Cerebellar nuclear complex (tissue), 1 donor: ENCODE results near the gene ANKRD66.
"Not testable (repeated sequence)": the region's sequence is repeated elsewhere in the genome, so short reads cannot be mapped to it uniquely, and the experiment has no call there.

Experiments
- DNase-seq, 2 experiments: peaks; one replicate each; lab custom pipeline; 2025; lab: John Stamatoyannopoulos, UW

Gene ANKRD66

DNA sequence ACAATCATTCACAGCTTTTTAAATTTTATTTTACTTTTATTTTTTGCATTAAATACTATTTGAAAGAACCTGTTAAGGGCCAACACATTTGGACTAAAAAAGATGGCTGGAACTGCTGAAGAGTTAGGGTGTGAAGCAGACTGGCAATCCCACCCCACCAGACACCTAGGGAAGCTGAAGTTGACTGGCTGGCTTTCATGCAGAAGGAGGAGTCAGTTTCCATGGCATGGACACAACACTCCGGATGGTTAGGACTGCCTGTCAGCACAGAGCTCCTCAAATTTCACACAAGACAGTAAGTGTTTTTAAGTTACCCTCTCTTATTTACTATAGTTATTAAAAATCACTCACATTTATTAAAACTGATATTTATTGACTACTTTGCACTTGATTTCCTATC, at the start of gene ANKRD66:
Gene ANKRD66, plus strand, starts transcription at position 238 of the 400 bp plus-strand sequence. CDS start 5,016 bp downstream, outside the sequence.
- no peak for DNase-seq

DNA sequence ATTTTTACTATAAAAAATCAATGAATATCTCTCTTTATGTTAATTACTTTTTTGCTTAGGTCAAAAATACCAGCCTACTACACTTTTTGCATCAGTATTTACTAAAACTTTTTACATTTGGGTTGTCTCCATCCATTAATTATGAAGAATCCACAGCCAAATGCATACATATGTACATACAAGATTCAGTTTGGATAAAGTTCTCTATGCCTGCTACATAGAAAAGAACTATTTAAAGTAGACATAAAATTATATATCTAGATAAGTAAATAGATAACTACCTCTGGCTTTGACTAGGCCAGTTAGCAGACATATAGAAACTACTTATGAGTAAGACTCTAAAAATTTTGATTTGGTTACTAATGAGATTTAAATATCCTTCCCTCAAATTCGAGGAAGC, 46.8 kb upstream of the ANKRD66 start:
- no peak for DNase-seq

DNA sequence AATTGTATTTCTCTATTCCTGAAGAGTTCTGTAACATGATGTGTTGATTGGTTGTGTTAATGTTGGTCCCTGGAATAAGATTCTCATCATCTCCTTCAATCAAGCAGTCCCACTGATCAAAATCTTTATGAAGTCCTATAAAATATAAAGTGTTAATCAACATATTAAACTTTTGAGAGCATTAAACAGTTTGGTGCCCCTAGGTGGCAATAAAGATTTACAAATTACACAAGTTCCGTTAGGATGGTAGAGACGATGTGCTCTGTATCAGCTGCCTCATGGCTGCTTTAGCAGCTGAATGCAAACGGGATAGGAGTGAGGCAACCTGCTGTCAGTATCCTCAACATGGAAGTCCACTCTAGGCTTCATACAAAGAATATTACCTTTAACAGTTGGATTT, 42.2 kb upstream of the ANKRD66 start:
- no peak for DNase-seq

DNA sequence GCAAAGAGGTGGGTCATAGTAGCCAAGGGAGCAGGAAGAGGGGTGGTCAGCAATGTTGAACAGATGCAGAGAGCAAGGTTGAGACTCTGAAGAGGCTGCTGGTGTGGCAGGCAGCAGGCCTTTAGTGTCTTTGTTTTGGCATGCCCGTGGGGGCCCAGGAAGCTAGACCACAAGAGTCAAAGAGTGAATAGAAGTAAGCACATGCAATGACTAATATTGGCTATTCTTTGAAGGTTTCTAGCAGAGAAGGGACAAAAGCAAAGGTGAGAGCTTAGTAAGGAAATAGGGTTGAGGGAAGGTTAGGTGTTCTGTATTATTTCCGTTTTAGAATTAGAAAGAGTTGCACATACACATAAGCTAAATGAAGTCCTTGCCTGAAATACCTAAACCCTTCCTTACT, 40.3 kb upstream of the ANKRD66 start:
- DNase-seq = no peak

DNA sequence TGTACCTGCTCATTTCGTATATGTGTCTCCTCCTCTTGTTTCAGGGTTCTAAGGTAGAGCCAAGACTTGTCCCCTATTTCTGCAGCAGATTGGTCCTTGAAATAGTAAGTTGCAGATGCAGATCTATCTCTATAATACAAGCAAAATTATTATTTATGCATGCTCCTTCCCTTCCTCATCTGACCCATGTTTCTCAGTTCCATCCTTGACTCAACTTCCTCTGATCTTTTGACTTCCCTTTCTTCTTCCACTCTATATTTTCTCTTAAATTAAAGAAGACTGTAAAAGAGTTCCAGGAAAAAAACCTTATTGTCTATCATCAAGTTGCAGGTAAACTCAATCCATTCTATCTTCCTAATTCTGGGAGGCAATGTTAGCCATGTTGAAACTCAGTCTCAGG, 35.2 kb upstream of the ANKRD66 start:
- DNase-seq = no peak

DNA sequence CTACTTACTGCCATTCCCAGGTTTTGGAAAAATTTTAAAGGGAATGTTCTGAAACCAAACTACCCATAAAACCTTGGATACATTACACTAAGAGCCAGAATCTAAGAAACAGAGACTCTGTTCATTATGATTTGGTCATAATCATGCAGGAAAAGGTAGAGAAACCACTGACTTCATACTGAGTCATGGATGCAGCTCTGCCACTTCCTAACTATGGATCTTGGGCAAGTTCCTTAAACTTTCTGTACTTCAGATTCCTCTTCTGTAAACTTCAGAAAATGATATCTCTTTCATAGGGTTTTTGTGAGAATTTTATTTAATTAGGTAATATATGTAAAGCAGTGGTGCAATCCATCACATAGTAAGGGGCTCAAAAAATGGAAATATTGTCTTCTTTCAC, 31.6 kb upstream of the ANKRD66 start:
- no peak for DNase-seq

DNA sequence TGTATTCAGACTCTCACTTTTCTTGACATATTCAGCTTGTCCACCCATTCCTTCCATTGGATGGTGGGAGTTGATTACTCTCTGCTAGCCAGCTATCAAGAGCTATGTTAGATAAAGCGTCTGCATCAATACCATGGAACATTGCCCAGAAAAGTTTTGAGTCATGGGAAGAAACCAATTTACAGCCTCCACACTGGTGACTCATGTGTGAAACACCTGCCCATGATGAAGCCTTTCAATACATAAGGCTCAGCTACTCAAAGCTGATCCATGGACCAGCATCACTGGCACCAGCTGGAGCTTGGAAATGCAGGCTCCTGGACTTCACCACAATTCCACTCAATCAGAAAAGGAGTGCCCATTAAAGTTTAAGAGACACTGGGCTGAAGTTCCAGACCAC, 27.6 kb upstream of the ANKRD66 start:
- no peak for DNase-seq

DNA sequence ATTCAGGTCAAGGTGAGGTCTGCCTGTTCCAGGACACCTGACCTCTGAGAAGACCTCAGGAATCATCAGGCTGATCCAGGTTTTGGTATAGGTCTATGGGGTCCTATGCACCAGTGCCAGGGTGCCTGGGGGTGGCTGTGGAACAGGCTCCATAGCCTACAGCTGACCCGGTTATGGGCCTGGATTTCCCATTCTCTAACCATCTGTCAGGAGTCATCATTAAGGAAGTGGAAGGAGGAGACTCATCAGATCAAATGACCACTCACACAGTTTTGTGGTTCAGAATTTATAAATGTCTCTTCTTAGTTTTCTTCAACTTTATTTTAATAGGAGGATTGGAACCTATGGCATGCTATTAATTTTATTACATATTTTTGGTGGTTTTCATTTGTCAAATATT, 26.3 kb upstream of the ANKRD66 start:
- DNase-seq = no peak

DNA sequence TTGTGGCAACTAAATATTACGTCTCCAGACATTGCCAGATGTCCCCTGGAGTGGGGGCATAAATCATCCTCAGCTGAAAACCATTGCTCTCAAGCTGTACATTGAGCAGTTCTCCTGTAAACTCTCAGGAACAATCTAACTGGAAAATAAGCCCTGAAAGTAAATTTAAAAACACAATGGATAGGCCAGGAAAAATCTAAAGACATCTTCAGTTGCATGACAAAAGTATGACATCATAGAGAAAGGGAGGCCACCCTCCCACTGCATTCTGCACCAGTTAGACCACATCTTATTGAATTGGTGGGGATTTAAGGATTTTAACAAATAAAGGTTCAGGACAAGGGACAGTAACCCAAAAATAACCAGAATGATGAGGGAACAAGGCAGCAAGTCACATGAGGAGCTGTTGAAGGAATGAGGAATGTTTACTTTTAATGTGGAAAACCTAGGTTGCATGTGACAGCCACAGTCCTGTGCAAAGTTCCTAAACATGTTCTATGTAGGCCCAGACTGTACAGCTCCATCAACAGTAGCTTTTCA, 16.9 kb upstream of the ANKRD66 start:
- DNase-seq = no peak

DNA sequence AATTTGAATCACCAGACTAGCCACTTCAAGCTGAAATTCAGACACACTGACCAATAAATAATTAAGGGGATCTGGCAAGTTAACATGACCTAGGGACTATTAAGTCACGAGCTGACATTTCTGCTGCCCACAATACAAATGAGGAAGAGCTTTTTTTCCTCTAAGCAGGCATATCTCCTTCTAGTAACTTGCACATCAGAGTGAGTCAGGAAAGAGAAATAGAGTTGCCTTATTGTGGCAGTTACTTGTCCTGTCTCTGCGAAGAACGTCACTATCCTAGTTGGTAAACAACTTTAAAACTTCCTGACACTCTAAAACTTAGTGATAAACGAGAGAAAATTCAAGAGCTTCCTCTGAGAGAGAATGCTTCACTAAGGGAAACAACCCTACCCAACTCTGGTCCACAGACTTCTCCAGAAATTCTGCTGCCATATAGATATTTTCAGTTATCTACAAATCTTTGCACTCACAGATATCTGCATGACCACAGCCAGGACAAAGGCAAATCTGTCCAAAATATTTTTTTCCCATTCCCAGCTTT, 15.7 kb upstream of the ANKRD66 start:
- DNase-seq = no peak

DNA sequence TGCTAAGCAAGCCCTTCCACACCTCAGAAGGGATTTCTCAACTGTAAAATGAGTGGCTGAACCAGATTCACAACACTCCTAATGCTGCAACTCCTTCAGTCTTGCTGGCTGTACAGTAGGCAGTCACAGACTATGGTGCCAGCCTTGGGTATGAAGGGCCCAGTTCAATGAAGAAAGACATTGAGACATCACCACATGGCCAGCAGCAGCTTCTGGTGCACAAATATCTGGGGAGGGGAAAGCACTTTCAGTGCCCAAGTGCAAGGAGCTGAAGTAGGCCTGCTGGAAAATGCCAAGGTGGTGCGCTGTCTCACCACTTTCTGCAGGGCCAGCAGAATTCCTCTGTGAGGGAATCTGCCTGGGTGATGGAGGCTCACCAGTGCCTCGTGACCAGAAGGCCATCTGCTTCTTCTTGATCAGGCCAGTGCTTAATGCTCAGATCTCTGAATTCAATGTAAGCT, 13.4 kb upstream of the ANKRD66 start:
- no peak for DNase-seq

DNA sequence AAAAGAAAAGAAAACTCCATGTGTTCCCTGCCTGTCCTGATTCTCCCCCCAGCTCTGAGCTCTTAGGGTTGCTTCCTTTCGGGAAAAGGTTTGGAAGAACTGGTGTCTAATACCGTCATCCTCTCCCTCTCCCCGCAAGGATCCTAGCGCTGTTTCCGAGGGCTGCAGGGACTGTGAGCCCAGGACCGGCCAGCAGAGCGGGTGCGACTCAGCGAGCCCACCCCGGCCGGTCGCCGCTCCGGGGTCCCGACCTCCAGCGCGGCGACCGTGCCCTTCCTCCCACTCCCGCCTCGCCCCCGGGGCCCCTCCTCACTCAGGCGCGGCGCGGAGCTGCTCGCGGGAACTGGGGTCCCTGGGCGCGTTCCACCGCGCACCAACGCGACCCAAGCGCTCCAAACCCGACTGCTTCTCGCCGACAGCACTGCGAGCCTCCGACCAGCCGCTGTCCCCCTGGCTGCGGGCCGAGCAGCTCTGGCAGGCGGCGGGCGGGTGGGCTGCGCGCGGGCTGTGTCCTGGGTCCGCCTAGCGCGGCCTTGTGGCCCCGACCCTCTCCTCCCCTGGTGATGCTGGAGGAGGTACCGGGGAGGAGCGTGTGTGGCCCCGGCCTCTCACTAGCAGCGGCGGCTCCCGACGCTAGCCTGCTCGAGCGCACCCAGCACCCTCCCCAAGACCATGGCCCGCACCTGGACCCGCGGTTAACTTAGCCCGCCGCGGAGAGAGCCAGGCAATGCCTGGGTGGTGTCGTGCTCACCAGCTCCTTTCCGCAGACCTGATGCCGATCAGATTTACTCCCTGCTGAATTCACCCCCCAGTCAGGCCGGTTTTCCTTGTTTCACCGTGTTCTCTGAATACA, 11.6 kb upstream of the ANKRD66 start, which contains the start of gene PLA2G7:
Gene PLA2G7, minus strand, starts transcription at position 509 of the 853 bp plus-strand sequence. CDS start 12,484 bp downstream, outside the sequence.
- DNase-seq = no peak

DNA sequence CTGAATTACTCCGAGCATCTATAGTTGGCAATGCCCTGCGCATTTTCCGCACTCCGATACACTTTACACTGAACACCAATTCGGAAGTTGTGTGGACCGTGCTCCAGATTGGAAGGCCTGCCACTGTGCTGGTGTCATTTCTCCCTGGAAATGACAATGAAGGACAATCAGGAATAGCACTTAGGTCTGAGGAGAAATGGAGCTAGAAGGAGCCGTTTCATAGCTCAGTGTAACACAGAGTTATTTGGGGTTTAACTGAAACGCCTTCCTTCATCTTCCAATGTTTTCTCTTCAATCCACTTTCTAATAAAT, 11.1 kb upstream of the ANKRD66 start:
- no peak for DNase-seq

DNA sequence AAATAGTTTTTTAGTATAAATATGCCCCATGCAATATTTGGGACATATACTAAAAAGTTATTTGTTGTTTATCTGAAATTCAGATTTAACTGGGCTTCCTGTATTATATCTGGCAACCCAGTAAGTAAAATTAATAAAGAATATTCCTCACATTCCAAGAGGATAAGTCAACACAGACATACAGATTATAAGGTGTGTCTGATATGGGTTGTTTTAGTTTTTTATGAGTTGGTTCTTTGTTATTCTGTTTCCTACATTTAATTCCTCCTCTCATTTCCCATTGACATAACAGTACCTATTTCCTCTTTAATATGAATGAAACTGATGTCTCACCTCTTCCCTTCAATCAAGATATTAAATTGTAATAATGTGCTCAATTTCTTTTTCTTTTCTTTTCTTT, 9.8 kb upstream of the ANKRD66 start:
- no peak for DNase-seq

DNA sequence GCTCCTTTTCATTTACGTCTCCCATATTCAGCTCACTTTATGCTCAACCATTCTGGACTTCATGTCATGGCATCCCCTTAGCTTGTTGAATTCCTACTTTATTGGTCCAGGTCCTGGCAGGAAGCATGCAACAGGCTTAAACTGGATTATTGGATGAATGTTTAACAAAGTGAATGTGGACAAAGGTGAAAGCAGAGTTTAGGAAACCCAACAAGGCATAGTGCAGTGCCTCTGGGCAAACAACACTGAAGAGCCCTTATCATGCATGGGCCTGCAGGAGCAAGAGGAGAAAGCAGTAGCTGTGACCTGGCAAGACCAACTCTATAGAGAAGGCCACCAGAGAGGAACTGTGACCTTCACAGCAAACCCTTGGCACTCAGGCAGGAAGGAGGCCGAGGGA, 5.3 kb upstream of the ANKRD66 start:
- no peak for DNase-seq

DNA sequence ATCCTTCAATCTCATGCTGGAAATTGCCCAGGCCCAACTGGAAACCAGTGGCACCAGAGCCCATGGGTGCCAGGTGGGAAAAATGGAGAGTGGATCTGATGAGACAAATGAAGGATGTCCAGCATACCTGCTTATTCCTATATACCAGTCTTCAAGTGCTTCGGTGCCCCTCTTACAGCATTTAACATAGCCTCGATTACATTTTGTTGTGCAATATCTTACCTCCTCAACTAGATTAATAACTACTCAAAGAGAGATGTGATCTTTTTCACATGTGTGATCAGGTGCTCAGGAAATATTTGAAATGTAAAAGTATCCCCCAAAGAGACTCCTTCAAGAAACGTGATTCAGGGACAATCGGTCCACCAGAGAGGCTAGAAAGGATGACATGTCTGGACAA, 4.8 kb upstream of the ANKRD66 start:
- DNase-seq = no peak

DNA sequence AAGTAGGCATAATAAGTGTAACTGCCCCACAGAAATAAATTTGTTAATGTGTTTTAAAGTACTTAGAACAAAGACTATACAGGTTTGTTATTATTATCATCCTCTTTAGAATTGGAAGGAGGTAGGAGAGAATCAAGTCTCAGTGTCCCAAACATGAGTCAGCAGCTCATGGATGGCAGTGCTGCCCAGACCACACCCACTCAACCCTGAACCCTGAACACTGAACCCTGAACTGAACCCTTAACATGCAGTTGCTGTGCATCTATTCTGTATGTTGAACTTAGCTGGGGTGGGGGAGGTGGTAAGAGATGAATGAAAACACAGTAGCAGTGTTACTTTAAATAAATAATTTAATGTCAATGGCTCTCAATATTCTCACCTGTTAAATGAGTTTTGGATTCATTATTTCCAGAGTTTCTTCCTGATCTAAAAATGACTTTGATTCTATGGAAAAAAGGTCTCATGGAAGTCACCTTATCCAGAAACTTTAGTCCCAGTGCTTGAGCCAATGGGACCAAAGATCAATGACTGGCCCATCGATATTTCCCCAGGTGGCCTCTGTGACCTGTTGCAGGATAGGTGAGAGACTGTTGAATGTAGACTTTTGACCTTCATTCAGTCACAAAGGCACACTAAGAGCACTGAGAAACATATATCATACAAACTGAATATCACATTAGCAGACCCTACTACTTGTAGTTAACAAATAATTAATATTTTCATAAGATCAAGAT, 3.1 kb upstream of the ANKRD66 start:
- DNase-seq = no peak

DNA sequence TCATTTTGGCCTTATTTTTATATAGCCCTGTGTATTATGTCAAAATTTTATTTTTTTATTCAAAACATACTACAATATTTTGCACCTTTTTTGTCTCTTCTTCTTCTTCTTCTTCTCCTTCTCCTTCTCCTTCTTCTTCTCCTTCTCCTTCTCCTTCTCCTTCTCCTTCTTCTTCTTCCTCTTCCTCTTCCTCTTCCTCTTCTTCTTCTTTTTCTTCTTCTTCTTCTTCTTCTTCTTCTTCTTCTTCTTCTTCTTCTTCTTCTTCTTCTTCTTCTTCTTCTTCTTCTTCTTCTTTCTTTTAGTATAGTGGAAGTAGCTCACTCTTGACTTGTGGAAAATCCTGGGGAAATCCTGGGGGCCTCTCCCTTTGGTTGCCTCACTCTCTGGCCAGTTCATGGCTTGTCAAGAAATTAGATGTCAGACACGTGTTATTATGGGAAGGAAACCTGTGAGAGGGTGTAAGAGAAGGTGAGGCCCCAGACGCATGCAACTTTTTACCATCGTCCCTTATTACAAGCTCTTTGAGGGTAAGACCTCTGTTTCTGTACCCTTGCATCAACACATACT, 2.5 kb upstream of the ANKRD66 start:
- not testable (repeated sequence) for DNase-seq

DNA sequence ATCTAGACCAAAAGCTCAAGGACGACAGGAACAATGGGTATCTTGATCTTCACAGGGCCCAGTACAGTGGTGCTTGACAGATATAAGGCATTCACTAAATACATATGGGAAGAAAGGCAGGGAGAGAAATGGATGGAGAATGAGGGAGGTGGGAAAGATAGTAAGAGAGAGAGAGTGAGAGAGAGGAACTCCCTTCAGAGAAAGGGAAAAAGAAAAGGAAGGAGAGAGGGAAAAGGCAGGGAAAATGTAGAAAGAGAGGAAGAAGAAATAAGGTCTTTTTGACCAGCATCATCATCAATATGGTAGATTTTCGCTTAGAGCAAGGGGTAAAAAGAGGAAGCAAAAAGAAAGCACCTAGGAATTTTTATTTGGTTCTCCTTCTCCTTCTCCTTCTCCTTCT, 760 bp upstream of the ANKRD66 start:
- no peak for DNase-seq

DNA sequence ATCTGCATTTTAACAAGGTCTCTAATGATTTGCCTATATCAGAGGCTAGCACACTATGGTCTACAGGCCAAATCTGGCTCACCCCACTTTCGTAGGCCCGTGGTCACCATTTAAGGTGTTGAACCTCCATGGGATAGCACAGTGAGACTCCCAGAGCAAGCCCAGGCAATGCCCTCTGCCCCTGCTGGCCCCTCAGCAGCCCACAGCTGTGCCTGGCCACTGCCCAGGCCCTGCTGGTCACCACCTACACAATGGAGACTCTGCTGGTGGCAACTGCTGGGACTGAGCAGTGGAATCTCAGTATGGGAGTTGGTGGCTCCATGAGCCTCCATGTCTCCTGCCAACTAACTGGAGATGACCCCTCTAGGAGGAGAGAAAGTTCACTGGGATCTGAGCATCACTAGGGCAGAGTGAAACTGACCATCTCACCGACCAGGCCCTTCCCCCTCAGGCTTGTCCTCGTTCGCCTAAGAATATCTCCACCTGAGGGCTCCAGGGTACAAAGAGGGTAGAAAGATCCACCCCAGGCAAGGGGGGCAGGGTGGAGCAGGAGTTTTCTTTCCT, 2.3 kb downstream of the ANKRD66 start:
- DNase-seq = no peak

DNA sequence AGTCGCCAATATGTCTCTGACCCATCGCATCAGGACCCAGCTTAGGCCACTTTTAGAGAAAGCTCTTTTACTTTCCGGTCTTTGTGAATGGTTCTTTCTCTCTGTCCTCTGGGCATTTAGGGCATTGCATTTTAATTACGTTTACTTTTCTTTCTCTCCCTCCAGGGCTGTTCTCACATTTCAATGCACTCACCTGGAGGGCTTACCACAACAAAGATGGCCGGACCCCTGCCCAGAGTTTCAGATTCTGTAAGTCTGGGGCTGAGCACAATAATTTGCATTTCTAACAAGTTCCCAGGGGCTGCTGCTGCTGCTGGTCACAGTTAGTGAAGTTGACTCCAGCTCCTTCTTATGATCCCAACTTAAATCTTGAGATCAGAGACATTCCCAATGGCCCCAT, 3.0 kb downstream of the ANKRD66 start:
- DNase-seq = no peak

DNA sequence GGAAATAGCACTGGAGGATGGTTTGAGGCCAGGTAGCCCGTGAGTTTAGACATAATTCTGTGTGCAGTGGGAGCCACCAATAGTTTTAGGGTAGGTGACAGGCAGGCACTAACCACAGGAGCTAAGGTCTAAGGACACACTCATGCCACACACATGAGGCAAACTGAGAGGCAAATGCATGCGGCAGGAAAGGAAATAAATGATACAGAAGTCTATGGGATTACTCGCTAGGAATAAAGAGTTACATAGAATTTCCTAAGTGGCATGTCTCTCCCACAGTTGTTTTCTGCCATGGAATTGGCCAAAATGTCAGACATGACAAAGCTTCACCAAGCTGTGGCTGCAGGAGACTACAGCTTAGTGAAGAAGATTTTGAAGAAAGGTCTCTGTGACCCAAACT, 4.9 kb downstream of the ANKRD66 start:
- DNase-seq = no peak
